B cell (primary cell): ENCODE measurements around the gene VPS25. TPM values are rescaled to one million over a fixed set of nuclear protein-coding genes. Genes with fewer than 3 reads are reported as not detected.

Experiments
- ATAC-seq: fragments of 200-7000 bp; cut with Tn5 transposase; one replicate; pipeline ENCODE4 v1.10.0; 2021; ENCODE audit warnings: low read depth, mild to moderate bottlenecking, moderate number of reproducible peaks, moderate library complexity
- CTCF ChIA-PET: fragments of 350-600 bp; sonication (Branson Sonifier 250); formaldehyde crosslinking; loops from one replicate; lab custom pipeline; 2021; ENCODE audit warnings: antibody characterized with exemption, inconsistent platforms; lab: Charles Lee
- POLR2A ChIA-PET: fragments of 350-600 bp; sonication (Branson Sonifier 250); formaldehyde crosslinking; loops from one replicate; lab custom pipeline; 2021; ENCODE audit warnings: antibody characterized with exemption; lab: Charles Lee
- DNase-seq: peaks from one replicate; pipeline ENCODE4 v3.0.0; 2013
- H2AFZ ChIP-seq: 2 replicates; pipeline ENCODE4 v1.6.1; 2012; ENCODE audit warnings: mild to moderate bottlenecking, low read depth, low read length; ENCODE audit not compliant: insufficient read depth, poor library complexity, severe bottlenecking
- H3K27ac ChIP-seq, 2 donors: 1 replicate in 1 of 2; 2 replicates in 1 of 2; pipeline ENCODE4 v1.5.1; 2012 to 2013; ENCODE audit warnings: low read length in 2 of 2, mild to moderate bottlenecking in 2 of 2, moderate library complexity in 1 of 2
- H3K27me3 ChIP-seq, 4 experiments: fragments of 200-600 bp in 1 of 4; sonication (generic) in 1 of 4; replicated peaks in 1 of 4; 1 replicate in 2 of 4; 2 replicates in 2 of 4; pipeline versions ENCODE4 v1.6.1 to v1.7.0; 2013 to 2016; ENCODE audit warnings: low read length in 3 of 4, mild to moderate bottlenecking in 2 of 4, mixed read lengths in 1 of 4, moderate library complexity in 1 of 4; ENCODE audit not compliant: insufficient read depth in 4 of 4, control insufficient read depth in 3 of 4; ENCODE audit errors: control extremely low read depth in 1 of 4
- H3K36me3 ChIP-seq, 2 experiments: replicated peaks in 1 of 2; 1 replicate in 1 of 2; 2 replicates in 1 of 2; pipeline versions ENCODE4 v1.6.1 to v1.7.1; 2013; ENCODE audit warnings: low read length in 1 of 2; ENCODE audit not compliant: insufficient read depth in 2 of 2, control insufficient read depth in 1 of 2; ENCODE audit errors: control extremely low read depth in 1 of 2, extremely low read depth in 1 of 2
- H3K4me1 ChIP-seq, 2 donors: fragments of 200-600 bp in 1 of 2; sonication (generic) in 1 of 2; 1 replicate in 1 of 2; 2 replicates in 1 of 2; pipeline versions ENCODE4 v1.5.1 to v1.6.1; 2013 to 2017; ENCODE audit warnings: low read length in 2 of 2; ENCODE audit not compliant: control insufficient read depth in 2 of 2, insufficient read depth in 2 of 2
- H3K4me2 ChIP-seq: replicated peaks from 2 replicates; pipeline ENCODE3; 2012; ENCODE audit warnings: mild to moderate bottlenecking, low read depth, low read length; ENCODE audit not compliant: poor library complexity, severe bottlenecking
- H3K4me3 ChIP-seq, 5 experiments: fragments of 200-600 bp in 1 of 5; sonication (generic) in 1 of 5; 1 replicate in 3 of 5; 2 replicates in 2 of 5; pipeline versions ENCODE4 v1.5.1 to v1.7.0; 2011 to 2016; ENCODE audit warnings: low read length in 4 of 5, mild to moderate bottlenecking in 4 of 5, low read depth in 2 of 5, control low read depth in 1 of 5, moderate library complexity in 1 of 5; ENCODE audit not compliant: insufficient read depth in 1 of 5; ENCODE audit errors: control extremely low read depth in 1 of 5, extremely low read depth in 1 of 5
- H3K79me2 ChIP-seq: fragments of 200-600 bp; sonication (generic); one replicate; pipeline ENCODE4 v1.6.0; 2016; ENCODE audit warnings: low read length; ENCODE audit not compliant: control insufficient read depth, insufficient read depth
- H3K9ac ChIP-seq: fragments of 200-600 bp; sonication (generic); 2 replicates; pipeline ENCODE4 v1.6.1; 2017; ENCODE audit warnings: mild to moderate bottlenecking, low read length, moderate library complexity
- H3K9me3 ChIP-seq, 3 donors: one replicate each; pipeline versions ENCODE4 v1.6.1 to v1.7.1; 2013; ENCODE audit warnings: low read length in 2 of 3; ENCODE audit not compliant: control insufficient read depth in 2 of 3, insufficient read depth in 1 of 3; ENCODE audit errors: control extremely low read depth in 1 of 3
- H4K20me1 ChIP-seq: 2 replicates; pipeline ENCODE4 v1.6.0; 2012; ENCODE audit warnings: mild to moderate bottlenecking, low read length; ENCODE audit not compliant: insufficient read depth, control insufficient read depth, poor library complexity, severe bottlenecking
- H3K27ac Mint-ChIP-seq: one replicate; pipeline ENCODE4 v1.8.0; 2021; ENCODE audit warnings: mixed read lengths
- H3K27me3 Mint-ChIP-seq: one replicate; pipeline ENCODE4 v1.8.0; 2021; ENCODE audit warnings: mixed read lengths
- H3K4me1 Mint-ChIP-seq: one replicate; pipeline ENCODE4 v1.8.0; 2021; ENCODE audit warnings: mixed read lengths
- H3K4me3 Mint-ChIP-seq: one replicate; pipeline ENCODE4 v1.8.0; 2021; ENCODE audit warnings: mixed read lengths
- H3K9me3 Mint-ChIP-seq: one replicate; pipeline ENCODE4 v1.8.0; 2022; ENCODE audit warnings: mixed read lengths; ENCODE audit not compliant: insufficient read depth
- CTCF ChIP-seq: fragments of 200-600 bp; IDR thresholded peaks from one replicate; pipeline ENCODE4 v1.8.0; 2022; ENCODE audit warnings: antibody characterized with exemption, mild to moderate bottlenecking
- EZH2 ChIP-seq: IDR thresholded peaks from 2 replicates; pipeline ENCODE4 v1.6.1; 2012; ENCODE audit warnings: borderline replicate concordance, low read depth, mild to moderate bottlenecking, moderate library complexity, low read length; ENCODE audit not compliant: insufficient read depth, poor library complexity, severe bottlenecking
- WGBS: methylation state at CpG from one replicate; pipeline ENCODE4 v1.1.5; 2013; ENCODE audit warnings: missing lambda C conversion rate; ENCODE audit not compliant: insufficient coverage; 5-methylcytosine and 5-hydroxymethylcytosine counted together
- intact Hi-C: fragments of 100-400 bp; cut with micrococcal nuclease; formaldehyde crosslinking; loops from one replicate; pipeline ENCODE4 v1.10.0; 2022
- polyA plus RNA-seq: library from polyadenylated mRNA; depleted of rRNA; stranded (reverse); fragments of >200 nt; gene quantifications from 2 replicates; pipeline ENCODE4 v1.2.3, GENCODE V29; 2012
- total RNA-seq, 2 donors: library from RNA; stranded (reverse); fragments of 120-200 nt in 1 of 2; gene quantifications; 1 replicate in 1 of 2; 2 replicates in 1 of 2; pipeline versions ENCODE4 v1.2.3 to v1.2.4, GENCODE V29; 2013 to 2022

The VPS25 gene
- total and polyA plus RNA-seq, 2 donors (not counting 1 experiment from before 2014, with no cell fraction given), result 38.7 to 40.5 TPM

GRCh38 chr17:42783062-42783790 is 10.0 kb downstream of the VPS25 start:
- DNase-seq (no peak), ATAC-seq (no peak)
- TF ChIP-seq EZH2 (no peak), CTCF (no peak)
- Mint-ChIP-seq H3K27me3 (peaks cover 69% of the 10 kb centered on the region), H3K4me3 (no peak overlapping the region), H3K9me3 (no peaks in the 10 kb centered on the region), H3K4me1 (peaks cover 39% of the 10 kb centered on the region), H3K27ac (no peak overlapping the region)
- peaks cover 0 to 16% of the 10 kb centered on the region in 2 experiments for H3K36me3 ChIP-seq
- H4K20me1 ChIP-seq, result no peaks in the 10 kb centered on the region
- H3K27me3 ChIP-seq, result peaks cover 0 to 78% (median 39%) of the 10 kb centered on the region in 4 experiments
- WGBS, result 21% methylated on average over 9 of the region's 9 CpGs
- H3K9me3 ChIP-seq, result peaks cover 0 to 24% (median 0%) of the 10 kb centered on the region in 3 donors
- H3K27ac ChIP-seq, result no peak overlapping the region
- no peak overlapping the region for H3K4me3 ChIP-seq
- H2AFZ ChIP-seq, result no peak overlapping the region
- CTCF ChIA-PET, result no interaction called here
- no peaks in the 10 kb centered on the region for H3K79me2 ChIP-seq
- POLR2A ChIA-PET, result no interaction called here
- intact Hi-C loops, result no loop called here
- H3K4me2 ChIP-seq, result no peak overlapping the region
- no peak overlapping the region for H3K9ac ChIP-seq
- H3K4me1 ChIP-seq, result peaks cover 26 to 33% of the 10 kb centered on the region in 2 donors

DNA sequence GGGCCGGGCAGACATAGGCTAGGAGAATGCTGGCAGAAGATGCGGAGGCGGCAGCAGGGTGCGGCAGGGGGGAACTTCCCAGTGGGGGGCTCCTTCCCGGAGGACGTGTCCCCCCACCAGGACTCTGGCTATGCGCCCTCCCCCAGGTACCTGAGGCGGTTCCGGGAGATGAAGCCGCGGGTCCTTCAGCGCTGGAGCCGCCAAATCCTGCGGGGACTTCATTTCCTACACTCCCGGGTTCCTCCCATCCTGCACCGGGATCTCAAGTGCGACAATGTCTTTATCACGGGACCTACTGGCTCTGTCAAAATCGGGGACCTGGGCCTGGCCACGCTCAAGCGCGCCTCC is 10.5 kb downstream of the VPS25 start:
- Mint-ChIP-seq H3K27me3 (peaks cover 74% of the 10 kb centered on the region), H3K4me1 (peaks cover 39% of the 10 kb centered on the region), H3K9me3 (no peaks in the 10 kb centered on the region), H3K27ac (no peak overlapping the region), H3K4me3 (no peak overlapping the region)
- H3K36me3 ChIP-seq, result peaks cover 0 to 11% of the 10 kb centered on the region in 2 experiments
- H3K9ac ChIP-seq, result no peak overlapping the region
- H3K4me2 ChIP-seq, result peak overlapping the region; percentile 35
- WGBS, result 13% methylated on average over 22 of the region's 22 CpGs
- no peak overlapping the region for H2AFZ ChIP-seq
- ChIA-PET CTCF (no interaction called here), POLR2A (no interaction called here)
- peaks cover 0 to 24% (median 0%) of the 10 kb centered on the region in 3 donors for H3K9me3 ChIP-seq
- DNase-seq (no peak), ATAC-seq (no peak)
- H3K4me3 ChIP-seq, result no peak overlapping the region
- H3K79me2 ChIP-seq, result no peaks in the 10 kb centered on the region
- H3K27ac ChIP-seq, result no peak overlapping the region
- intact Hi-C loops, result no loop called here
- H4K20me1 ChIP-seq, result no peaks in the 10 kb centered on the region
- no peak for TF ChIP-seq CTCF
- TF ChIP-seq EZH2, result no peak
- peaks cover 26 to 33% of the 10 kb centered on the region in 2 donors for H3K4me1 ChIP-seq
- H3K27me3 ChIP-seq, result peaks cover 0 to 80% (median 39%) of the 10 kb centered on the region in 4 experiments
